Trophoblast cell (in vitro differentiated cells and primary cell): ENCODE measurements around the gene NCS1.

ENCODE experiments used
- DNase-seq, 2 donors: peaks; one replicate each; pipeline ENCODE4 v3.0.0-alpha.2; 2016
- H2AFZ ChIP-seq: 2 replicates; pipeline ENCODE4 v1.6.1; 2013; ENCODE audit warnings: low read length, moderate library complexity, mild to moderate bottlenecking; ENCODE audit not compliant: insufficient read depth, poor library complexity
- H2AK5ac ChIP-seq: 2 replicates; pipeline ENCODE4 v1.6.1; 2013; ENCODE audit warnings: mild to moderate bottlenecking, low read length
- H2BK120ac ChIP-seq: 2 replicates; pipeline ENCODE4 v1.6.1; 2013; ENCODE audit warnings: low read length, mild to moderate bottlenecking, moderate library complexity; ENCODE audit not compliant: insufficient read depth, poor library complexity
- H2BK12ac ChIP-seq: 2 replicates; pipeline ENCODE4 v1.6.1; 2013; ENCODE audit warnings: mild to moderate bottlenecking, low read length, moderate library complexity
- H2BK5ac ChIP-seq: 2 replicates; pipeline ENCODE4 v1.6.1; 2013; ENCODE audit warnings: low read length, low read depth, moderate library complexity, mild to moderate bottlenecking; ENCODE audit not compliant: poor library complexity
- H3K14ac ChIP-seq: 2 replicates; pipeline ENCODE4 v1.6.1; 2013; ENCODE audit warnings: mild to moderate bottlenecking, low read length
- H3K18ac ChIP-seq: 2 replicates; pipeline ENCODE4 v1.6.1; 2013; ENCODE audit warnings: mild to moderate bottlenecking, low read length
- H3K23ac ChIP-seq: 2 replicates; pipeline ENCODE4 v1.6.1; 2013; ENCODE audit warnings: low read length
- H3K27ac ChIP-seq: 2 replicates; pipeline ENCODE4 v1.5.1; 2013; ENCODE audit warnings: low read depth, mild to moderate bottlenecking, inconsistent platforms, low read length, moderate library complexity
- H3K27me3 ChIP-seq: 2 replicates; pipeline ENCODE4 v1.6.1; 2013; ENCODE audit warnings: inconsistent platforms, mild to moderate bottlenecking, low read length, moderate library complexity; ENCODE audit not compliant: insufficient read depth
- H3K36me3 ChIP-seq, 2 experiments: 1 replicate in 1 of 2; 2 replicates in 1 of 2; pipeline ENCODE4 v1.6.1; 2013; ENCODE audit warnings: low read length in 2 of 2, mild to moderate bottlenecking in 2 of 2, moderate library complexity in 1 of 2; ENCODE audit not compliant: insufficient read depth in 2 of 2, control insufficient read depth in 1 of 2
- H3K4ac ChIP-seq: 2 replicates; pipeline ENCODE4 v1.6.1; 2013; ENCODE audit warnings: low read depth, mild to moderate bottlenecking, low read length, moderate library complexity
- H3K4me1 ChIP-seq, 2 experiments: 1 replicate in 1 of 2; 2 replicates in 1 of 2; pipeline ENCODE4 v1.6.1; 2013; ENCODE audit warnings: low read length in 2 of 2, mild to moderate bottlenecking in 2 of 2, moderate library complexity in 1 of 2; ENCODE audit not compliant: insufficient read depth in 2 of 2, control insufficient read depth in 1 of 2
- H3K4me2 ChIP-seq: 2 replicates; pipeline ENCODE4 v1.6.1; 2013; ENCODE audit warnings: inconsistent platforms, mild to moderate bottlenecking, low read length, moderate library complexity
- H3K4me3 ChIP-seq: 2 replicates; pipeline ENCODE4 v1.5.1; 2013; ENCODE audit warnings: mild to moderate bottlenecking, low read depth, low read length, inconsistent platforms
- H3K79me1 ChIP-seq: one replicate; pipeline ENCODE4 v1.6.1; 2013; ENCODE audit warnings: low read length
- H3K79me2 ChIP-seq: 2 replicates; pipeline ENCODE4 v1.6.1; 2013; ENCODE audit warnings: low read length, mild to moderate bottlenecking; ENCODE audit not compliant: control insufficient read depth, insufficient read depth, poor library complexity
- H3K9ac ChIP-seq: 2 replicates; pipeline ENCODE4 v1.6.1; 2013; ENCODE audit warnings: mild to moderate bottlenecking, low read length
- H3K9me3 ChIP-seq: 2 replicates; pipeline ENCODE4 v1.6.1; 2013; ENCODE audit warnings: low read depth, mild to moderate bottlenecking, control low read depth, inconsistent platforms, low read length; ENCODE audit not compliant: insufficient read depth
- H4K12ac ChIP-seq: 2 replicates; pipeline ENCODE4 v1.6.1; 2013; ENCODE audit warnings: low read depth, mild to moderate bottlenecking, low read length, moderate library complexity
- H4K8ac ChIP-seq: 2 replicates; pipeline ENCODE4 v1.6.1; 2013; ENCODE audit warnings: low read depth, mild to moderate bottlenecking, low read length, moderate library complexity
- H4K91ac ChIP-seq: one replicate; pipeline ENCODE4 v1.6.1; 2013; ENCODE audit warnings: low read depth, mild to moderate bottlenecking, low read length, moderate library complexity
- WGBS: extraction: QIAGEN DNeasy Blood & Tissue Kit; methylation state at CpG from one replicate; pipeline ENCODE4 v1.1.7; 2013; ENCODE audit warnings: missing lambda C conversion rate; ENCODE audit not compliant: insufficient read length, insufficient coverage; ENCODE audit errors: extremely low coverage; 5-methylcytosine and 5-hydroxymethylcytosine counted together

Gene NCS1

GRCh38 chr9:130285271-130285670 is 113.1 kb downstream of the NCS1 start:
- no peak overlapping the region for H4K12ac ChIP-seq
- no peak overlapping the region for H3K9ac ChIP-seq
- H3K4me3 ChIP-seq, result no peak overlapping the region
- no peak overlapping the region for H3K14ac ChIP-seq
- H4K8ac ChIP-seq, result no peak overlapping the region
- no peak overlapping the region for H3K18ac ChIP-seq
- no peak overlapping the region for H2BK12ac ChIP-seq
- no peaks in the 10 kb centered on the region for H3K36me3 ChIP-seq
- no peak for DNase-seq
- no peaks in the 10 kb centered on the region for H3K79me1 ChIP-seq
- no peak overlapping the region for H4K91ac ChIP-seq
- H2AFZ ChIP-seq, result no peak overlapping the region
- no peaks in the 10 kb centered on the region for H3K9me3 ChIP-seq
- H3K27ac ChIP-seq, result no peak overlapping the region
- no peak overlapping the region for H2AK5ac ChIP-seq
- no peaks in the 10 kb centered on the region for H3K79me2 ChIP-seq
- no peak overlapping the region for H3K23ac ChIP-seq
- no peaks in the 10 kb centered on the region for H3K27me3 ChIP-seq
- peaks cover 4 to 5% of the 10 kb centered on the region in 2 experiments for H3K4me1 ChIP-seq
- H3K4ac ChIP-seq, result no peak overlapping the region
- no peak overlapping the region for H3K4me2 ChIP-seq
- H2BK120ac ChIP-seq, result no peak overlapping the region
- WGBS, result no CpG with 5 or more reads among the region's 9 CpGs
- H2BK5ac ChIP-seq, result no peak overlapping the region

- Histone ChIP-seq H2BK12ac (no peak overlapping the region), H4K8ac (no peak overlapping the region), H3K79me1 (no peaks in the 10 kb centered on the region), H3K4me1 (peaks cover 4 to 5% of the 10 kb centered on the region in 2 experiments), H3K9ac (no peak overlapping the region), H3K79me2 (no peaks in the 10 kb centered on the region), H3K23ac (no peak overlapping the region), H2BK5ac (no peak overlapping the region), H2AK5ac (no peak overlapping the region), H3K27ac (no peak overlapping the region), H3K9me3 (no peaks in the 10 kb centered on the region), H2AFZ (no peak overlapping the region), H3K27me3 (no peaks in the 10 kb centered on the region), H4K12ac (no peak overlapping the region), H2BK120ac (no peak overlapping the region), H4K91ac (no peak overlapping the region), H3K4me3 (no peak overlapping the region), H3K18ac (no peak overlapping the region), H3K4ac (no peak overlapping the region), H3K14ac (no peak overlapping the region), H3K4me2 (no peak overlapping the region), H3K36me3 (no peaks in the 10 kb centered on the region)
- no CpG with 5 or more reads among the region's 17 CpGs for WGBS
- DNase-seq, result no peak
Measured at GRCh38 chr9:130286072-130286770, 114.0 kb downstream of the NCS1 start.
